ENCODE results near the gene FLVCR1.

The FLVCR1 gene

DNA sequence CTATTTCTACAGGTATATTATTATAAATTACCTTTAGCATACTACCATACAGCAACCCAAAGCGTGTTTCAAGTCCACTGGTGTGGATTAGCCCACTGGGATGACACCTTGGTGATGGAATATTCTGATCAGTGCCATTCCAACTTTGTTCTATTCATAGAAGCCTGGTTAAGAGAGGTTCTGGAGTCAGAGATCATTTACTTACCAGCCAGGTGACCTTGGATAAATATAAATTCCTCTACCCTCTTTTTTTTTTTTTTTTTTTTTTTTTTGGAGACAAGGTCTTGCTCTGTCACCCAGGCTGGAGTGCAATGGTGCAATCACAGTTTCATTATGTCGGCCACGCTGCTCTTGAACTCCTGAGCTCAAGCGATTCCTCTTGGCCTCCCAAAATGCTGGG is 10.5 kb upstream of the FLVCR1 start, which contains the start of gene SPATA45:
Gene SPATA45 (minus strand): TSS at position 101 of the 400 bp plus-strand sequence. CDS start 11,500 bp downstream, outside the sequence.
- H3K4me3 ChIP-seq (replicated peaks in 1 of 2; ENCODE audit: low read depth in 2 of 2, low read length in 2 of 2), result no peak within 1 kb of the TSS
- TF ChIP-seq, protein P1, sequence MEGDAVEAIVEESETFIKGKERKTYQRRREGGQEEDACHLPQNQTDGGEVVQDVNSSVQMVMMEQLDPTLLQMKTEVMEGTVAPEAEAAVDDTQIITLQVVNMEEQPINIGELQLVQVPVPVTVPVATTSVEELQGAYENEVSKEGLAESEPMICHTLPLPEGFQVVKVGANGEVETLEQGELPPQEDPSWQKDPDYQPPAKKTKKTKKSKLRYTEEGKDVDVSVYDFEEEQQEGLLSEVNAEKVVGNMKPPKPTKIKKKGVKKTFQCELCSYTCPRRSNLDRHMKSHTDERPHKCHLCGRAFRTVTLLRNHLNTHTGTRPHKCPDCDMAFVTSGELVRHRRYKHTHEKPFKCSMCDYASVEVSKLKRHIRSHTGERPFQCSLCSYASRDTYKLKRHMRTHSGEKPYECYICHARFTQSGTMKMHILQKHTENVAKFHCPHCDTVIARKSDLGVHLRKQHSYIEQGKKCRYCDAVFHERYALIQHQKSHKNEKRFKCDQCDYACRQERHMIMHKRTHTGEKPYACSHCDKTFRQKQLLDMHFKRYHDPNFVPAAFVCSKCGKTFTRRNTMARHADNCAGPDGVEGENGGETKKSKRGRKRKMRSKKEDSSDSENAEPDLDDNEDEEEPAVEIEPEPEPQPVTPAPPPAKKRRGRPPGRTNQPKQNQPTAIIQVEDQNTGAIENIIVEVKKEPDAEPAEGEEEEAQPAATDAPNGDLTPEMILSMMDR (IDR thresholded peaks at IDR 0.05; ENCODE audit: low read depth, low read length), result no peak
- no peak for DNase-seq (ENCODE audit: low read depth in 2 of 2)

DNA sequence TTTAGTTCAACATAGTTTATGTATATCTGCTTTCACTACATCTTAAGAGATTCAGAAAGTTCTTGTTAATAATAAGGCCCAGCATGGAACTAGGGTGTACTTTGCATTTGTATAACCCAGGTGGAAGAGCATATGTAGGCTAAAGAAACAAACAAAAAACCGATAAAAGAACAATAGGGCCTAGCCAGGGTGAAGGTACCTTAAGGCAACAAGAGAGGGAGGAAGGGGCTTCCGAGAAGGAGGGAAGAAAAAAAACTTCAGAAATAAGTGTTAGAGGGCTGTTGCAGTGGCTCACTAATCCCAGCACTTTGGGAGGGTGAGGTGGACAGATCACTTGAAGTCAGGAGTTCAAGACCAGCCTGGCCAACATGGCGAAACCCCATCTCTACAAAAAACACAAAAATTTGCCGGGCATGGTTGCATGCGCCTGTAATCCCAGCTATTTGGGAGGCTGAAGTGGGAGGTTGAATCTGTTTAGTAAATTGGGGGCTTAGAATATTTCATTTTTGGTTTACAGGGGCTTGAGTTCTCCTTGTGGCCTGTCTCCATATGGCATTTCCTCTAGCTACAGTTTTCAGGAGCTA is 5.9 kb upstream of the FLVCR1 start:
- H3K4me3 ChIP-seq (replicated peaks in 1 of 2; ENCODE audit: low read depth in 2 of 2, low read length in 2 of 2), result no peak overlapping the region
- TF ChIP-seq, protein P1 (IDR thresholded peaks at IDR 0.05; ENCODE audit: low read depth, low read length), result no peak
- DNase-seq (ENCODE audit: low read depth in 2 of 2), result no peak

DNA sequence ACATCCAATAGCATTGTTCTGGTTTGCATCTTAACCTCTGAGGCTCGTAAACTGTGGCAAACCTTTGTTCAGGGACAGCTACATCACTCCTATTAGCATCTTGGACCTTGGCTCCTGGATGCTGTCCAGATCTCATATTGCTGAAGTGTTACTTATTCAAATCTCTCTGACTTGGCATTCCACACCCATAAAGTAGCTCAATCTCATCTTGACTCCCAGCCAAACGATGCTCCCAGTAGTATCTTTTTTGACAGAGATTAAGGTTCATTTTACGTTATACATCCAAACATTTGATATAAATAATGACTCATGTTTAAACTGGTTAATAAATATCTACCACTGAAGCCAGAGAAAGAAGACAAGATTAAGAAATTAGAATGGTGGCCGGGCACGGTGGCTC is 4.4 kb upstream of the FLVCR1 start:
- TF ChIP-seq, protein P1 (IDR thresholded peaks at IDR 0.05; ENCODE audit: low read depth, low read length), result no peak
- no peak for DNase-seq (ENCODE audit: low read depth in 2 of 2)
- H3K4me3 ChIP-seq (replicated peaks in 1 of 2; ENCODE audit: low read depth in 2 of 2, low read length in 2 of 2), result no peak overlapping the region

DNA sequence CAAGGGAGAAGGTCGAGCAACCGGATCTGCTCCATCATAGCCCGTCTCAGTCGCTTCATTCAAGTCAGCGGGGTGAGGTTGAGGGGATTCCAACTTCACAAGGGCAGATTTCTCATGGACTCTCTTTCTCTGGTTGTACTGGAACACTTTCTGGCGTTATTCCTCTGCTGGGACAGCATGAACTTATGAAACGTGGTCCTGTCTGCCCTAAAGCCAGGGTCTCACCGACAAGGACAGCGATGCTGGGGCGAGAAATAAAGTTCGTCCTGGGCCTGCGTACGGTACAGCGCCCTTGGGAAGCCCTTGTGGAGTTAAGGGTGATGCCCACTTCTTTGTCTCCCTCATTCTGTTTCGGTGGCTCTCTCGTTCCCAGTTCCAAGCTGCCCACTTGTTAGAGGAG is 1.3 kb upstream of the FLVCR1 start:
- TF ChIP-seq, protein P1 (IDR thresholded peaks at IDR 0.05; ENCODE audit: low read depth, low read length), result no peak
- DNase-seq (ENCODE audit: low read depth in 2 of 2), result no peak
- no peak overlapping the region for H3K4me3 ChIP-seq (replicated peaks in 1 of 2; ENCODE audit: low read depth in 2 of 2, low read length in 2 of 2)

DNA sequence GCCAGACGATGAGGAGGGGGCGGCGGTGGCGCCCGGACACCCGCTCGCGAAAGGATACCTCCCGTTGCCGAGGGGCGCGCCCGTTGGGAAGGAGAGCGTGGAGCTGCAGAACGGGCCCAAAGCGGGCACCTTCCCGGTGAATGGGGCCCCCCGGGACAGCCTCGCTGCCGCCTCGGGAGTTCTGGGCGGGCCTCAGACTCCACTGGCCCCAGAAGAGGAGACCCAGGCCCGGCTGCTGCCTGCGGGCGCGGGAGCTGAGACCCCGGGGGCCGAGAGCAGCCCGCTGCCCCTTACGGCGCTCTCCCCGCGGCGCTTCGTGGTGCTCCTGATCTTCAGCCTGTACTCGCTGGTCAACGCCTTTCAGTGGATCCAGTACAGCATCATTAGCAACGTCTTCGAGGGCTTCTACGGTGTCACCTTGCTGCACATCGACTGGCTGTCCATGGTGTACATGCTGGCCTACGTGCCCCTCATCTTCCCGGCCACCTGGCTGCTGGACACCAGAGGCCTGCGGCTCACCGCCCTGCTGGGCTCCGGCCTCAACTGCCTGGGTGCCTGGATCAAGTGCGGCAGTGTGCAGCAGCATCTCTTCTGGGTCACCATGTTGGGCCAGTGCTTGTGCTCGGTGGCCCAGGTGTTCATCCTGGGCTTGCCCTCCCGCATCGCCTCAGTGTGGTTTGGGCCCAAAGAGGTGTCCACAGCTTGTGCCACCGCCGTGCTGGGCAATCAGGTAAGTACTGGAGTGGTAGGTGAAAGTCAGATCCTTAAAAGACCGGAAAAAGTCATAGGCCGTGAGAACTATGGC is 588 bp downstream of the FLVCR1 start:
- TF ChIP-seq, protein P1 (IDR thresholded peaks at IDR 0.05; ENCODE audit: low read depth, low read length), result no peak
- DNase-seq (ENCODE audit: low read depth in 2 of 2), result peak; percentile 34 to 39
- peak overlapping the region; percentile 88 to 93 for H3K4me3 ChIP-seq (replicated peaks in 1 of 2; ENCODE audit: low read depth in 2 of 2, low read length in 2 of 2)

DNA sequence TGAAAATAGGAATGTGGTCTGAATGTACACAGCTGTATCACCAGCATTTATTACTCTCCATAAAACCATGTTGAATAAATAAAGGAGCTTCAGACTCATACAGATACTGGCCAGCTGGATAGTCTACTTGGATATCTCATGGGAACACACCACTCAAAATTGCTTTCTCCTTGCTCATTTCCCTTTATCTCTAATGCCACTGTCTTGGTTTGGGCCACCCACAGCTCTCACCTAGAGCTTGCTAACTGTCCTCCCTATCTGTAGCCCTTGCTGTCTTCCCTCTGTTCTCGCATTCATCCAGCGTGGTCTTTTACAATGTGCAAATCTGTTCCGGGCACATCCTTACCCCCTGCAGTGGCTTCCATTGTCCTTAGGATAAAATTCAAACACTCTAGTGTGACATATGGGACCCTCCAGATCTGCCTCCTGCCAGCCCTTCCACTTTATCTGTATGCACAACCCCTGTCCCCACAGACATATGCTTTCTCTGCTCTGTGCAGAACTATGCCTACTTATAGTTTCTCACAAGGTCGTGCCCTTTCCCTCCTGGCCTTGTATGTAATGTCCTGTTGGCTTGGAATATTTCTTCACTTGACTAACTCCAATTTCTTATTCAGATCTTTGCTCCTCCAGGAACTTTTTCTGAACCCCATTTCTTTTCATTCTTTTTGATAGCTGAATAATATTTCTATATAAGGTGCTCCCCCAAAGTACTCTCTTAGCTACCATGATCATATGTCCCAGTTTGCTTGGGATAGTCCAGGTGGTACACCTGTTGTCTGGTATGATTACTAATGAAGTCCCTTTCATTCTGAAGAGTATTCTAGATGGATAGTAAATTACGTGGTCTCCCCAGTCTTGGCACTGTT is 2.9 kb downstream of the FLVCR1 start:
- TF ChIP-seq, protein P1 (IDR thresholded peaks at IDR 0.05; ENCODE audit: low read depth, low read length), result no peak
- H3K4me3 ChIP-seq (replicated peaks in 1 of 2; ENCODE audit: low read depth in 2 of 2, low read length in 2 of 2), result no peak overlapping the region
- peak in 1 of 2 donors; percentile 35 for DNase-seq (ENCODE audit: low read depth in 2 of 2)

All from cardiac fibroblast (primary cell).